H9 (cell line): ENCODE measurements around the gene WDPCP. TPM values are rescaled to one million over a fixed set of nuclear protein-coding genes. Genes with fewer than 3 reads are reported as not detected.

ENCODE experiments used
- DNase-seq: peaks from one replicate; pipeline ENCODE4 v3.0.0-alpha.2; 2017
- H2AFZ ChIP-seq: one replicate; pipeline ENCODE4 v1.6.1; 2013; ENCODE audit warnings: mild to moderate bottlenecking, low read length, control low read depth, moderate library complexity
- H2AK5ac ChIP-seq: 2 replicates; pipeline ENCODE4 v1.6.1; 2013; ENCODE audit warnings: low read length, control low read depth, mixed read lengths; ENCODE audit not compliant: insufficient read length
- H2BK120ac ChIP-seq: one replicate; pipeline ENCODE4 v1.6.1; 2013; ENCODE audit warnings: low read depth, mild to moderate bottlenecking, low read length, control low read depth, inconsistent platforms; ENCODE audit not compliant: poor library complexity, severe bottlenecking
- H2BK12ac ChIP-seq: 2 replicates; pipeline ENCODE4 v1.6.1; 2013; ENCODE audit warnings: low read length, control low read depth, mixed read lengths, low read depth; ENCODE audit not compliant: insufficient read length
- H2BK15ac ChIP-seq: 2 replicates; pipeline ENCODE4 v1.6.1; 2013; ENCODE audit warnings: low read depth, low read length, control low read depth
- H2BK20ac ChIP-seq: one replicate; pipeline ENCODE4 v1.6.1; 2013; ENCODE audit warnings: low read depth, mild to moderate bottlenecking, low read length, control low read depth, inconsistent platforms; ENCODE audit not compliant: poor library complexity, severe bottlenecking
- H2BK5ac ChIP-seq: 2 replicates; pipeline ENCODE4 v1.6.1; 2013; ENCODE audit warnings: low read length, control low read depth, mixed read lengths; ENCODE audit not compliant: insufficient read length
- H3K14ac ChIP-seq: 2 replicates; pipeline ENCODE4 v1.6.1; 2013; ENCODE audit warnings: low read length, control low read depth; ENCODE audit not compliant: insufficient read depth
- H3K18ac ChIP-seq: 2 replicates; pipeline ENCODE4 v1.6.1; 2013; ENCODE audit warnings: low read depth, mild to moderate bottlenecking, mixed read lengths, low read length, control low read depth; ENCODE audit not compliant: insufficient read length
- H3K23ac ChIP-seq: 2 replicates; pipeline ENCODE4 v1.6.1; 2013; ENCODE audit warnings: low read length, control low read depth, mixed read lengths, low read depth; ENCODE audit not compliant: insufficient read length
- H3K23me2 ChIP-seq: 2 replicates; pipeline ENCODE4 v1.6.1; 2013; ENCODE audit warnings: low read depth, mild to moderate bottlenecking, mixed read lengths, low read length, control low read depth; ENCODE audit not compliant: insufficient read length, poor library complexity, severe bottlenecking
- H3K27ac ChIP-seq: 2 replicates; pipeline ENCODE4 v1.5.1; 2013; ENCODE audit warnings: low read length, control low read depth, mixed read lengths, low read depth; ENCODE audit not compliant: insufficient read length
- H3K27me3 ChIP-seq: 2 replicates; pipeline ENCODE4 v1.6.1; 2013; ENCODE audit warnings: low read length, control low read depth, inconsistent platforms; ENCODE audit not compliant: insufficient read depth
- H3K4ac ChIP-seq: 2 replicates; pipeline ENCODE4 v1.6.1; 2013; ENCODE audit warnings: low read depth, mild to moderate bottlenecking, control low read depth, inconsistent platforms, low read length, moderate library complexity
- H3K4me1 ChIP-seq: 2 replicates; pipeline ENCODE4 v1.6.1; 2013; ENCODE audit warnings: low read length, control low read depth, inconsistent platforms; ENCODE audit not compliant: insufficient read depth
- H3K4me2 ChIP-seq: 2 replicates; pipeline ENCODE4 v1.6.1; 2013; ENCODE audit warnings: low read length, control low read depth, mixed read lengths; ENCODE audit not compliant: insufficient read length, insufficient read depth
- H3K56ac ChIP-seq: 2 replicates; pipeline ENCODE4 v1.6.1; 2013; ENCODE audit warnings: low read depth, mild to moderate bottlenecking, mixed read lengths, low read length, control low read depth; ENCODE audit not compliant: insufficient read length
- H3K79me1 ChIP-seq: 2 replicates; pipeline ENCODE4 v1.6.1; 2013; ENCODE audit warnings: low read depth, mild to moderate bottlenecking, moderate library complexity, low read length, control low read depth, inconsistent platforms; ENCODE audit not compliant: insufficient read depth, poor library complexity, severe bottlenecking
- H3K79me2 ChIP-seq: 2 replicates; pipeline ENCODE4 v1.6.1; 2013; ENCODE audit warnings: low read length, control low read depth, inconsistent platforms; ENCODE audit not compliant: insufficient read depth
- H3K9ac ChIP-seq: 2 replicates; pipeline ENCODE4 v1.6.1; 2013; ENCODE audit warnings: low read length, control low read depth, mixed read lengths; ENCODE audit not compliant: insufficient read length; ENCODE audit errors: extremely low read depth
- H3K9me3 ChIP-seq: one replicate; pipeline ENCODE4 v1.6.1; 2013; ENCODE audit warnings: low read depth, low read length, inconsistent platforms; ENCODE audit not compliant: control insufficient read depth
- H3T11ph ChIP-seq: one replicate; pipeline ENCODE4 v1.6.1; 2013; ENCODE audit warnings: mild to moderate bottlenecking, low read length, control low read depth, inconsistent platforms
- H4K20me1 ChIP-seq: one replicate; pipeline ENCODE4 v1.6.1; 2013; ENCODE audit not compliant: control insufficient read depth, insufficient read length, insufficient read depth
- H4K5ac ChIP-seq: 2 replicates; pipeline ENCODE4 v1.6.1; 2013; ENCODE audit warnings: low read depth, mild to moderate bottlenecking, mixed read lengths, low read length, control low read depth; ENCODE audit not compliant: insufficient read length
- H4K8ac ChIP-seq: replicated peaks from 2 replicates; pipeline ENCODE4 v1.6.1; 2013; ENCODE audit warnings: low read length, control low read depth, mixed read lengths, low read depth; ENCODE audit not compliant: insufficient read length
- H4K91ac ChIP-seq: 2 replicates; pipeline ENCODE4 v1.6.1; 2013; ENCODE audit warnings: low read depth, mild to moderate bottlenecking, moderate library complexity, mixed read lengths, low read length, control low read depth; ENCODE audit not compliant: insufficient read length
- H3K27ac Mint-ChIP-seq, 3 experiments: 2 replicates in 2 of 3; 3 replicates in 1 of 3; pipeline ENCODE4 v1.8.0; 2020 to 2021; ENCODE audit warnings: mixed read lengths in 3 of 3, mild to moderate bottlenecking in 1 of 3, moderate library complexity in 1 of 3
- H3K27me3 Mint-ChIP-seq: 2 replicates; pipeline ENCODE4 v1.8.0; 2021; ENCODE audit warnings: low read depth, mild to moderate bottlenecking, moderate library complexity, mixed read lengths
- H3K36me3 Mint-ChIP-seq, 3 experiments: 2 replicates in 2 of 3; 3 replicates in 1 of 3; pipeline ENCODE4 v1.8.0; 2020 to 2021; ENCODE audit warnings: low read depth in 3 of 3, mixed read lengths in 3 of 3; ENCODE audit not compliant: insufficient read depth in 1 of 3
- H3K4me1 Mint-ChIP-seq, 2 experiments: 2 replicates each; pipeline ENCODE4 v1.8.0; 2020; ENCODE audit warnings: mixed read lengths in 2 of 2
- H3K4me3 Mint-ChIP-seq, 2 experiments: 2 replicates in 1 of 2; 3 replicates in 1 of 2; pipeline ENCODE4 v1.8.0; 2020 to 2021; ENCODE audit warnings: mild to moderate bottlenecking in 2 of 2, mixed read lengths in 2 of 2, moderate library complexity in 1 of 2
- H3K9me3 Mint-ChIP-seq, 2 experiments: 2 replicates in 1 of 2; 3 replicates in 1 of 2; pipeline ENCODE4 v1.8.0; 2020; ENCODE audit warnings: mild to moderate bottlenecking in 2 of 2, mixed read lengths in 2 of 2, moderate library complexity in 1 of 2
- WGBS: extraction: QIAGEN DNeasy Blood & Tissue Kit; methylation state at CpG from one replicate; pipeline ENCODE4 v1.1.7; 2013; ENCODE audit warnings: missing lambda C conversion rate, low lambda C conversion rate, mixed read lengths; ENCODE audit not compliant: insufficient read length; ENCODE audit errors: extremely low coverage; 5-methylcytosine and 5-hydroxymethylcytosine counted together
- total RNA-seq: library from RNA; stranded (reverse); gene quantifications from 2 replicates; pipeline ENCODE4 v1.2.1, GENCODE V29; 2021
- TF ChIP-seq, protein P1 (sequence below): fragments of 200-600 bp; sonication (generic); conservative IDR thresholded peaks from 3 replicates; pipeline ENCODE4 v1.8.0; 2021; ENCODE audit warnings: antibody characterized with exemption, mild to moderate bottlenecking

The WDPCP gene
- total RNA-seq, 1 experiment from 2014 or later = 22.4 TPM

DNA sequence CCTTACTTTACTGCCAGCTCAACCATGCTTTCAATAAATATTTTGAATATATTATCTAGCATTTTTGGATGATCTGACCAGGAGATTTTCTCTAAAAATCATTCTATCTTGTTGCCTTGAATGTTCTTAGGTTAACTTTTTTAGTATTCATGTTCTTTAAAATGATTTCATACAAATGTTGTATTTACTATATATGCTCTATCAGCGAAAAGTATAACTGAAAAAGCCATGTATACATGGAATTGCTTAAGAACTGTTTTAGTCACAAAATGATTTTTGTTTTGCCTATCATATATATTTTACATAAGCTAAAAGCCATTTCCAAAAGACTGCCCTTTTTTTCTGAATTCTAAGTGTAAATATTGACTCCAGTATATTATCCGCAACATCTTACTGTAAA lies 213.9 kb downstream of the WDPCP start:
- Histone ChIP-seq H3K23ac (no peak overlapping the region), H3K9ac (no peak overlapping the region), H3K79me1 (no peaks in the 10 kb centered on the region), H3K14ac (no peak overlapping the region), H3K56ac (no peak overlapping the region), H2AK5ac (no peak overlapping the region), H2BK15ac (no peak overlapping the region), H2BK5ac (no peak overlapping the region), H3K27ac (no peak overlapping the region), H3K79me2 (no peaks in the 10 kb centered on the region), H3K27me3 (no peaks in the 10 kb centered on the region), H3T11ph (no peak overlapping the region), H3K4me2 (no peak overlapping the region), H2BK12ac (no peak overlapping the region), H4K91ac (no peak overlapping the region), H3K18ac (no peak overlapping the region), H2AFZ (no peak overlapping the region), H3K23me2 (no peaks in the 10 kb centered on the region), H3K9me3 (no peaks in the 10 kb centered on the region), H4K8ac (no peak overlapping the region), H2BK20ac (no peak overlapping the region), H3K4ac (no peak overlapping the region), H3K4me1 (no peaks in the 10 kb centered on the region; the same call in 1 of the 2 replicates), H4K20me1 (no peaks in the 10 kb centered on the region), H2BK120ac (no peak overlapping the region), H4K5ac (no peak overlapping the region)
- TF ChIP-seq, protein P1, sequence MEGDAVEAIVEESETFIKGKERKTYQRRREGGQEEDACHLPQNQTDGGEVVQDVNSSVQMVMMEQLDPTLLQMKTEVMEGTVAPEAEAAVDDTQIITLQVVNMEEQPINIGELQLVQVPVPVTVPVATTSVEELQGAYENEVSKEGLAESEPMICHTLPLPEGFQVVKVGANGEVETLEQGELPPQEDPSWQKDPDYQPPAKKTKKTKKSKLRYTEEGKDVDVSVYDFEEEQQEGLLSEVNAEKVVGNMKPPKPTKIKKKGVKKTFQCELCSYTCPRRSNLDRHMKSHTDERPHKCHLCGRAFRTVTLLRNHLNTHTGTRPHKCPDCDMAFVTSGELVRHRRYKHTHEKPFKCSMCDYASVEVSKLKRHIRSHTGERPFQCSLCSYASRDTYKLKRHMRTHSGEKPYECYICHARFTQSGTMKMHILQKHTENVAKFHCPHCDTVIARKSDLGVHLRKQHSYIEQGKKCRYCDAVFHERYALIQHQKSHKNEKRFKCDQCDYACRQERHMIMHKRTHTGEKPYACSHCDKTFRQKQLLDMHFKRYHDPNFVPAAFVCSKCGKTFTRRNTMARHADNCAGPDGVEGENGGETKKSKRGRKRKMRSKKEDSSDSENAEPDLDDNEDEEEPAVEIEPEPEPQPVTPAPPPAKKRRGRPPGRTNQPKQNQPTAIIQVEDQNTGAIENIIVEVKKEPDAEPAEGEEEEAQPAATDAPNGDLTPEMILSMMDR = no peak
- no peak overlapping the region for H3K4me3 Mint-ChIP-seq
- peaks cover 0 to 14% (median 3%) of the 10 kb centered on the region in 3 experiments; a peak in 4 of 7 replicates for H3K36me3 Mint-ChIP-seq
- H3K9me3 Mint-ChIP-seq = no peaks in the 10 kb centered on the region
- no peak overlapping the region for H3K27ac Mint-ChIP-seq
- no peaks in the 10 kb centered on the region for H3K27me3 Mint-ChIP-seq
- no CpG with 5 or more reads among the region's 2 CpGs for WGBS
- peaks cover 6 to 11% of the 10 kb centered on the region in 2 experiments for H3K4me1 Mint-ChIP-seq
- no peak for DNase-seq
